Hepatocyte (in vitro differentiated cells): ENCODE data around the gene KRTAP9-6. TPM values are rescaled to one million over a fixed set of nuclear protein-coding genes. Genes with fewer than 3 reads are reported as not detected.
A peak's percentile ranks its signal among the peaks of the same experiment; 100 is the strongest.
"Not testable (repeated sequence)": the region's sequence is repeated elsewhere in the genome, so short reads cannot be mapped to it uniquely, and the experiment has no call there.

Experiments
- DNase-seq: peaks from one replicate; pipeline ENCODE4 v3.0.0-alpha.2; 2016; ENCODE audit warnings: low spot score
- H2AFZ ChIP-seq: fragments of 200-600 bp; sonication (generic); 2 replicates; pipeline ENCODE4 v1.6.0; 2016; ENCODE audit warnings: antibody characterized with exemption, mild to moderate bottlenecking
- H3K27ac ChIP-seq: fragments of 200-600 bp; sonication (generic); 2 replicates; pipeline ENCODE4 v1.5.1; 2016; ENCODE audit warnings: mild to moderate bottlenecking
- H3K27me3 ChIP-seq: fragments of 200-600 bp; sonication (generic); 2 replicates; pipeline ENCODE4 v1.6.1; 2016
- H3K36me3 ChIP-seq: fragments of 200-600 bp; sonication (generic); replicated peaks from 2 replicates; pipeline ENCODE4 v1.5.1; 2016; ENCODE audit warnings: low read depth; ENCODE audit not compliant: insufficient read depth
- H3K4me1 ChIP-seq: fragments of 200-600 bp; sonication (generic); 2 replicates; pipeline ENCODE4 v1.5.1; 2016; ENCODE audit warnings: mild to moderate bottlenecking, moderate library complexity; ENCODE audit not compliant: insufficient read depth
- H3K4me2 ChIP-seq: fragments of 200-600 bp; sonication (generic); 2 replicates; pipeline ENCODE4 v1.6.0; 2016
- H3K4me3 ChIP-seq: fragments of 200-600 bp; sonication (generic); 2 replicates; pipeline ENCODE4 v1.5.1; 2016; ENCODE audit warnings: mild to moderate bottlenecking
- H3K79me2 ChIP-seq: fragments of 200-600 bp; sonication (generic); 2 replicates; pipeline ENCODE4 v1.6.0; 2017; ENCODE audit warnings: mild to moderate bottlenecking
- H3K9me2 ChIP-seq: fragments of 200-600 bp; sonication (generic); replicated peaks from 2 replicates; pipeline ENCODE4 v1.6.0; 2017; ENCODE audit warnings: mild to moderate bottlenecking; ENCODE audit not compliant: insufficient read depth
- H3K9me3 ChIP-seq: fragments of 200-600 bp; sonication (generic); 2 replicates; pipeline ENCODE4 v1.5.1; 2016; ENCODE audit warnings: low read depth, mild to moderate bottlenecking
- H4K20me1 ChIP-seq: fragments of 200-600 bp; sonication (generic); 2 replicates; pipeline ENCODE4 v1.6.0; 2016; ENCODE audit warnings: mild to moderate bottlenecking; ENCODE audit not compliant: insufficient read depth, poor library complexity, severe bottlenecking
- CTCF ChIP-seq: fragments of 200-600 bp; sonication (generic); IDR thresholded peaks from 2 replicates; pipeline ENCODE4 v1.5.1; 2016; ENCODE audit warnings: antibody characterized with exemption, mild to moderate bottlenecking; ENCODE audit not compliant: poor library complexity
- EZH2 ChIP-seq: fragments of 200-600 bp; sonication (generic); IDR thresholded peaks from 2 replicates; pipeline ENCODE4 v1.6.1; 2016; ENCODE audit warnings: antibody characterized with exemption, mild to moderate bottlenecking, borderline replicate concordance
- EZH2phosphoT487 ChIP-seq: fragments of 200-600 bp; sonication (generic); IDR thresholded peaks from one replicate; pipeline ENCODE4 v1.6.1; 2018; ENCODE audit warnings: antibody characterized with exemption, mild to moderate bottlenecking, low read depth, moderate library complexity; ENCODE audit not compliant: unreplicated experiment, severe bottlenecking
- WGBS: methylation state at CpG from one replicate; pipeline ENCODE4 v1.1.6; 2016; ENCODE audit warnings: low lambda C conversion rate; ENCODE audit errors: missing lambda C conversion rate; 5-methylcytosine and 5-hydroxymethylcytosine counted together
- polyA plus RNA-seq: library from polyadenylated mRNA; unstranded; fragments of >200 nt; fragmentation: Nextera tagmentation; extraction: Ambion mirVana; gene quantifications from 2 replicates; pipeline ENCODE4 v1.2.1, GENCODE V29; 2016
- total RNA-seq: library from RNA; depleted of rRNA; stranded (reverse); fragments of >200 nt; gene quantifications from 2 replicates; pipeline ENCODE4 v1.2.3, GENCODE V29; 2014

The KRTAP9-6 gene
- total and polyA plus RNA-seq, 2 experiments from 2014 or later, result not detected

GRCh38 chr17:41258406-41258805, 6.8 kb upstream of the KRTAP9-6 start:
- no peaks in the 10 kb centered on the region for H3K9me3 ChIP-seq
- no peak for DNase-seq
- no peaks in the 10 kb centered on the region for H3K36me3 ChIP-seq
- H4K20me1 ChIP-seq, result no peaks in the 10 kb centered on the region
- H3K4me2 ChIP-seq, result no peak overlapping the region
- no peak overlapping the region for H3K4me3 ChIP-seq
- no peak overlapping the region for H2AFZ ChIP-seq
- TF ChIP-seq EZH2 (no peak), EZH2phosphoT487 (no peak), CTCF (no peak)
- peaks cover 20% of the 10 kb centered on the region for H3K27me3 ChIP-seq
- no peaks in the 10 kb centered on the region for H3K9me2 ChIP-seq
- no peak overlapping the region for H3K27ac ChIP-seq
- no peaks in the 10 kb centered on the region for H3K4me1 ChIP-seq
- H3K79me2 ChIP-seq, result no peaks in the 10 kb centered on the region

- H3K79me2 ChIP-seq, result no peaks in the 10 kb centered on the region
- no peak for TF ChIP-seq EZH2
- no peak for TF ChIP-seq CTCF
- TF ChIP-seq EZH2phosphoT487, result no peak
- no peaks in the 10 kb centered on the region for H3K36me3 ChIP-seq
- no peak overlapping the region for H3K4me3 ChIP-seq
- H4K20me1 ChIP-seq, result no peaks in the 10 kb centered on the region
- no peaks in the 10 kb centered on the region for H3K9me3 ChIP-seq
- no peak overlapping the region for H3K4me2 ChIP-seq
- DNase-seq, result peak; percentile 0
- no peak overlapping the region for H3K27ac ChIP-seq
- H2AFZ ChIP-seq, result no peak overlapping the region
- 89% methylated on average over 2 of the region's 2 CpGs for WGBS
- peaks cover 12% of the 10 kb centered on the region for H3K27me3 ChIP-seq
- H3K9me2 ChIP-seq, result no peaks in the 10 kb centered on the region
- no peaks in the 10 kb centered on the region for H3K4me1 ChIP-seq
These were observed 2.0 kb upstream of the KRTAP9-6 start for GRCh38 chr17:41263212-41263611.

GRCh38 chr17:41264599-41264998, 579 bp upstream of the KRTAP9-6 start:
- WGBS, result 64% methylated on average over 3 of the region's 3 CpGs
- H3K27me3 ChIP-seq, result peaks cover 12% of the 10 kb centered on the region
- H3K9me3 ChIP-seq, result no peaks in the 10 kb centered on the region
- H3K9me2 ChIP-seq, result no peaks in the 10 kb centered on the region
- H3K4me2 ChIP-seq, result no peak overlapping the region
- no peaks in the 10 kb centered on the region for H3K36me3 ChIP-seq
- H3K27ac ChIP-seq, result no peak overlapping the region
- H4K20me1 ChIP-seq, result no peaks in the 10 kb centered on the region
- no peak overlapping the region for H3K4me3 ChIP-seq
- peak; percentile 1 for DNase-seq
- H3K4me1 ChIP-seq, result no peaks in the 10 kb centered on the region
- TF ChIP-seq EZH2 (no peak), EZH2phosphoT487 (no peak), CTCF (no peak)
- no peak overlapping the region for H2AFZ ChIP-seq
- no peaks in the 10 kb centered on the region for H3K79me2 ChIP-seq

- no peak overlapping the region for H3K4me2 ChIP-seq
- no peaks in the 10 kb centered on the region for H4K20me1 ChIP-seq
- WGBS, result no CpG with 5 or more reads among the region's 3 CpGs
- no peaks in the 10 kb centered on the region for H3K79me2 ChIP-seq
- H3K4me1 ChIP-seq, result no peaks in the 10 kb centered on the region
- H3K9me3 ChIP-seq, result no peaks in the 10 kb centered on the region
- H3K36me3 ChIP-seq, result no peaks in the 10 kb centered on the region
- H3K9me2 ChIP-seq, result no peaks in the 10 kb centered on the region
- no peak overlapping the region for H2AFZ ChIP-seq
- no peak overlapping the region for H3K4me3 ChIP-seq
- H3K27me3 ChIP-seq, result peaks cover 8% of the 10 kb centered on the region
- DNase-seq, result no peak
- TF ChIP-seq EZH2, result no peak
- no peak for TF ChIP-seq EZH2phosphoT487
- TF ChIP-seq CTCF, result no peak
- H3K27ac ChIP-seq, result no peak overlapping the region
These were observed 2.5 kb downstream of the KRTAP9-6 start for GRCh38 chr17:41267711-41268110.

- H2AFZ ChIP-seq, H3K36me3 ChIP-seq, H3K27me3 ChIP-seq, H3K4me3 ChIP-seq, H3K4me1 ChIP-seq, H4K20me1 ChIP-seq, H3K27ac ChIP-seq, H3K79me2 ChIP-seq, H3K4me2 ChIP-seq, DNase-seq, H3K9me2 ChIP-seq, H3K9me3 ChIP-seq: not testable (repeated sequence)
- no CpG with 5 or more reads among the region's 1 CpG for WGBS
These were observed 6.1 kb downstream of the KRTAP9-6 start for GRCh38 chr17:41271323-41271722.
